ENCODE measurements around the gene CTF1.

CTF1 gene

DNA sequence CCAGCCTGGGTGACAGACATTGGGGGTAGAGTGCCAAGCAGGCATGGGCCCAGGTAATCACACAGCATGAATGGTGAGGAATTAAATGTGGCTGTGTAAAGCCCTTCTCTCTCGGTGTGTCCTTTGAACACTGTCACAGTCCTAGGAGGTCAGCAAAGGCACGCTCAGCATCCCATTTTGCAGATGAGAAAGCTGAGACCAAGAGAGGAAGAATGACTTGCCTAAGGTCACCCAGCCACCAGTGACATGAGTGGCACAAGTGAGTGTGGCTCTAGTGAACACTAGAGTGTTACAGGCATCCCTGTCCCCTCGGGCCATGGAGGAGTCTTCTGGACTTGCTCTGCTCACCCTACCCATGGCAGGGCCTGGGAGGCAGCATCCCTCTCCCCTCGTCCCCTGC is 10.7 kb downstream of the CTF1 start:
- Mint-ChIP-seq H3K4me1 (peaks cover 49% of the 10 kb centered on the region), H3K9me3 (peaks cover 2% of the 10 kb centered on the region), H3K27me3 (peaks cover 11% of the 10 kb centered on the region), H3K4me3 (no peak overlapping the region), H3K36me3 (peaks cover 5% of the 10 kb centered on the region), H3K27ac (no peak overlapping the region)
- no peak for DNase-seq
- CTCF ChIA-PET, result interaction anchor here (0.8 to 3.1 kb wide), 2 partner anchors 15 to 63 kb away, joined by 3 to 20 read pairs; no protein-coding TSS in a partner anchor

DNA sequence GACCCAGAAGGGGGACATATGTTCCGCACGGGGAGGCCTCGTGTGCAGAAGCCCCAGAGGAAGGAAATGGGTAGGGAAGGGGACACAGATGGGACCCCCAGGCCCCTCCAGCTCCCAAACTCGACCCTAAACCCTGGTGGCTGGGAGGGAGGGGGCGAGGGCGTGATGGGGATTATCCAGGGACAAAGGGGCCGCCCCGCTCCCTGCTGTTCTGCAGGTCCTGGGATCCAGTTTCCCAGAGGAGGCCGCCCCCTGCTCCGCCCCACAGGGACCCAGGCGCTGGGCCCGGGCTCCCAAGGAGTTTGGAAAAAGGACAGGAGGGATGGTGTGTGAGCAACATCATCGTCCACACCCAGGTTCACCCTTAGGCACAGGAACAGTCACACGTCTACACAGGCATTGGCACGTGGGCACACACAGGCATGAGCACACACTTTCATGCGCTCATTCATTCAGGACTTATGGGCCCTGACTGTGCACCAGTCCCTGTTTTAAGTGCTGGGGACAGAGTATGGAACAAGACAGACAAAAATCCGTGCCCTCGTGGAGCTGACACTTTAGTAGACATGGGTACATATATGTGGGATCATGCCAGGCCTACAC is 14.1 kb downstream of the CTF1 start:
- no peak overlapping the region for H3K4me3 Mint-ChIP-seq
- no peaks in the 10 kb centered on the region for H3K9me3 Mint-ChIP-seq
- peaks cover 23% of the 10 kb centered on the region for H3K4me1 Mint-ChIP-seq
- no peak for DNase-seq
- peaks cover 15% of the 10 kb centered on the region for H3K27me3 Mint-ChIP-seq
- H3K27ac Mint-ChIP-seq, result no peak overlapping the region
- CTCF ChIA-PET, result no interaction called here
- H3K36me3 Mint-ChIP-seq, result no peaks in the 10 kb centered on the region

DNA sequence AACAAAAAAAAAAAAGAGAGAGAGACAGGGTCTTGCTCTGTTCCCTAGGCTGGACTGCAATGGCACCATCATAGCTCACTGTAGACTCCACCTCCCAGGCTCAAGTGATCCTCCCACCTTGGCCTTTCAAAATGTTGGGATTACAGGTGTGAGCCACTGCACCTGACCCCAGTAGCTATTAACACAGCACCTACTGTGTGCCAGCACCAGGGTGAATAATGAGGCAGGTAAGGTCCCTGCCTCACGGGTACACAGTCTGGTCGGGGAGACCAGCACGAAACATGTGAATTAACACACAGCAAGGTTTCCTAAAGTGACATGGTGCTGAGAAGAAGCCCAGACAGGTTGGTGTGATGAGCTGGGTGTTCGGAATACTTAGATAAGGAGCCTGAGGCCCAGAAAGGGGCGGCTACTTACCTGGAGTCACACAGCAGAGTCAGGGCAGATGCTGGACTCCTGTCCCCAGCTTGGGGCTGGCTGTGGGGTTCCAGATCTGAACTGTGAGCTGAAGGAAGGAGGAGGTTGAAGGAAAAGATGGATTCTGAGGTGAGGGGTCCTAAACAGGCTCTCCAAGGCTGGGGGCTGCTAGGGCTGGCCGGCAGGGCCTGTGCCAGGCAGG is 16.5 kb downstream of the CTF1 start:
- Mint-ChIP-seq H3K27ac (no peak overlapping the region), H3K4me3 (no peak overlapping the region), H3K27me3 (peaks cover 26% of the 10 kb centered on the region), H3K36me3 (no peaks in the 10 kb centered on the region), H3K4me1 (peaks cover 8% of the 10 kb centered on the region), H3K9me3 (no peaks in the 10 kb centered on the region)
- CTCF ChIA-PET, result interaction anchor here (0.8 to 1.8 kb wide), 3 partner anchors 11 to 68 kb away, joined by 3 to 9 read pairs (median 4); no protein-coding TSS in a partner anchor
- no peak for DNase-seq

DNA sequence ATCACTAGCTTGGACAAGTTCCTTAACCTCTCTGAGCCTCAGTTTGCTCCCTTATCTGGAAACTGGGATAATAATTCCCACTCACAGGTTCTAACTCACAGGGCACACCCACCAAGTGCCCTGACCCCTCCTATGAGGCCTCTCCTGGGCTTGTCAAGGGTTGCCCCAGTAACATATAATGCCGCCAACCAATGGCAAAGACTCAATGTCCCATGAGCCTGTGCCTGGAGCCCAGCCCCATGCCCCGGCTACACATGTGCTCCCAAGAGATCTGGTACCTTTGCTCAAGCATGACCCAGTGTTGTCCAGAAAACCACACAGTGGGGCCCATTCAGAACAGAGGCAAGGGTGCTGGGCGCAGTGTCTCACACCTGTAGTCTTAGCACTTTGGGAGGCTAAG is 18.4 kb downstream of the CTF1 start:
- DNase-seq, result no peak
- Mint-ChIP-seq H3K27ac (no peak overlapping the region), H3K9me3 (no peaks in the 10 kb centered on the region), H3K27me3 (peaks cover 28% of the 10 kb centered on the region), H3K36me3 (no peaks in the 10 kb centered on the region), H3K4me1 (no peaks in the 10 kb centered on the region), H3K4me3 (no peak overlapping the region)
- CTCF ChIA-PET, result no interaction called here

DNA sequence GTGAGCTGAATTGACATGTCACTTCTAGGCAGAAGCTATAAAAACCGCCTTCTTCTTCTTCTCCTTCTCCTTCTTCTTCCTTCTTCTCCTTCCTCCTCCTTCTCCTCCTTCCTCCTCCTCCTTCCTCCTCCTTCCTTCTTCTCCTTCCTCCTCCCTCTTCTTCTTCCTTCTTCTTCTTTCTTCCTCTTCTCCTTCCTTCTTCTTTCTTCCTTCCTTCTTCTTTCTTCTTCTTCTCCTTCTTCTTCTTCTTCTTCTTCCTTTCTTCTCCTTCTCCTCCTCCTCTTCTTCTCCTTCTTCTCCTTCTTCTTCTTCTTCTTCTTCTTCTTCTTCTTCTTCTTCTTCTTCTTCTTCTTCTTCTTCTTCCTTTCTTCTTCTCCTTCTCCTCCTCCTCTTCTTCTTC is 22.2 kb downstream of the CTF1 start:
- Mint-ChIP-seq H3K4me1 (peaks cover 15% of the 10 kb centered on the region), H3K27ac (no peak overlapping the region), H3K4me3 (no peak overlapping the region), H3K9me3 (no peaks in the 10 kb centered on the region), H3K27me3 (peaks cover 17% of the 10 kb centered on the region), H3K36me3 (no peaks in the 10 kb centered on the region)
- DNase-seq, result no peak
- CTCF ChIA-PET, result interaction anchor here (1.0 to 4.8 kb wide), 3 partner anchors 17 to 80 kb away, joined by 3 to 71 read pairs (median 13); no protein-coding TSS in a partner anchor

DNA sequence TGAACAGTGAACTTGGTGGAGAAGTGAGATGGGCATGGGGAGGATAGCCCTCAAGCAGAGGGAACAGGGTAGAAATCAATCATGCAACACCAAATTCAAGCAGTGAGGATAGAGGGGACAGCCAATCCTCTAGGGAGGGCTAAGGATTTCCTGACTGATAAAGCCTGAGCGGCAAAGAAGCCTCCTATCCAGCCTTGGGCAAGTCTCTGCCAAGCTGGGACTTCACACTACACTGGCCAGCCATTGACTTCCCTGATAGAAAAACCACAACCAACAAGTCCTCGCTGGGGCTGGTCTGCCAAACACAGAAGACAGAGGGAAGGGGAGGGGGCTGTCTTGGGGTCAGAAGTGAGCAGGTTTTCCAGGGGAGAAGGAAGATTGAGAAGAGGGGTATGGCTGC is 24.5 kb downstream of the CTF1 start:
- no peak for DNase-seq
- Mint-ChIP-seq H3K27ac (no peak overlapping the region), H3K27me3 (peaks cover 17% of the 10 kb centered on the region), H3K9me3 (no peaks in the 10 kb centered on the region), H3K36me3 (peaks cover under 1% of the 10 kb centered on the region), H3K4me1 (peaks cover 23% of the 10 kb centered on the region), H3K4me3 (peak overlapping the region; percentile 100)
- CTCF ChIA-PET, result interaction anchor here (0.8 to 4.8 kb wide), 4 partner anchors 19 to 138 kb away, joined by 3 to 71 read pairs (median 8); no protein-coding TSS in a partner anchor

DNA sequence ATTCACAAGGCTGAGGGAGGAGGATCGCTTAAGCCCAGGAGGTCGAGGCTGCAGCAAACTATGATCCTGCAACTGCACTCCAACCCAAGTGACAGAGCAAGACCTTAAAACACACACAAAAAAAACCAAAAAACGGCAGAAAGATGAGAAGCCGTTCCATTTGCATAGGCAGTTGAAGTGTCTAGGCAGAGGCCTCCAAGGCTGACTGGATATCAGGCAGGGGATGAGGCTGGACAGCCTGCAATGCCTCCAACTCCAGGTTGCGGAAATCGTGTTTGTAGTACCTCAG is 25.0 kb downstream of the CTF1 start:
- Mint-ChIP-seq H3K27ac (peak overlapping the region; percentile 100), H3K4me1 (peaks cover 28% of the 10 kb centered on the region), H3K36me3 (peaks cover 3% of the 10 kb centered on the region)

DNA sequence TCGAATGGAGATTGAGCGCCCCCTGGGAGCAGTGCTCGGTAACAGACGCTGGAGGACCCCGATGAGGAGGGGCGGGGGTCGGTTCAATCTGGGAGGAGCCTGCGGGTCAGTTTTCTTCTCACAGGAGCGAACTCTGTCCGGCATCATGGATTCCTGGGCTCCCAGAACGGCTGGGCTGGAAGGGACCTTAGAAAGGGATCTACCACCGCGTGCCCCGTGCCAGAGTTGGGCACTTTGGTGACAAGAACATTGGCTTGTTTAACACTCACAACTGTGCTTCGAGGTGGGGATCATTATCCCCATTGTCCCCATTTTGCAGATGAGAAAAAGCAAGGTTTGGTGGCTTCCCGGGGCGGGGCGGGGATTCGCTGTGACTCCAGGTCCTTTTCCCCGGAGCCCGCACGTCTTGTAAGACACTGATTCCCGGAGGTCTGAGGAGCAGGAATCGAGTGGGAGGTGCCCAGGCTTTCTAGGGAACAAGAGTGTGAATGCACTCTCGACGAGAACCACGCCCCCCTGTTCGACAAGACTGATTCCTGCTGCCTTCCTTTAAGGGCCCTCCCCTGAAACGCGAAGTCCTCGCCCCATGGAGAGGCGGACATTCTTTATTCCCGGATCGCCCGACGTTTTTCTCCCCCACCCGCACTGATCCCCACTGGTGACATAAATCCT is 25.5 kb downstream of the CTF1 start:
- Mint-ChIP-seq H3K36me3 (peaks cover 3% of the 10 kb centered on the region), H3K9me3 (no peaks in the 10 kb centered on the region), H3K4me3 (peak overlapping the region; percentile 100), H3K4me1 (peaks cover 32% of the 10 kb centered on the region), H3K27me3 (peaks cover 13% of the 10 kb centered on the region), H3K27ac (peak overlapping the region; percentile 100)
- peak; percentile 93 for DNase-seq
- CTCF ChIA-PET, result interaction anchor here (0.5 to 4.8 kb wide), 5 partner anchors 21 to 77 kb away, joined by 3 to 71 read pairs (median 3); no protein-coding TSS in a partner anchor

More for the DNA sequence above, 25.0 kb downstream of the CTF1 start:
- DNase-seq, result no peak
- Mint-ChIP-seq H3K4me3 (peak overlapping the region; percentile 100), H3K27me3 (peaks cover 13% of the 10 kb centered on the region), H3K9me3 (no peaks in the 10 kb centered on the region)
- CTCF ChIA-PET, result interaction anchor here (1.0 to 4.8 kb wide), 3 partner anchors 20 to 139 kb away, joined by 3 to 71 read pairs (median 13); no protein-coding TSS in a partner anchor

DNA sequence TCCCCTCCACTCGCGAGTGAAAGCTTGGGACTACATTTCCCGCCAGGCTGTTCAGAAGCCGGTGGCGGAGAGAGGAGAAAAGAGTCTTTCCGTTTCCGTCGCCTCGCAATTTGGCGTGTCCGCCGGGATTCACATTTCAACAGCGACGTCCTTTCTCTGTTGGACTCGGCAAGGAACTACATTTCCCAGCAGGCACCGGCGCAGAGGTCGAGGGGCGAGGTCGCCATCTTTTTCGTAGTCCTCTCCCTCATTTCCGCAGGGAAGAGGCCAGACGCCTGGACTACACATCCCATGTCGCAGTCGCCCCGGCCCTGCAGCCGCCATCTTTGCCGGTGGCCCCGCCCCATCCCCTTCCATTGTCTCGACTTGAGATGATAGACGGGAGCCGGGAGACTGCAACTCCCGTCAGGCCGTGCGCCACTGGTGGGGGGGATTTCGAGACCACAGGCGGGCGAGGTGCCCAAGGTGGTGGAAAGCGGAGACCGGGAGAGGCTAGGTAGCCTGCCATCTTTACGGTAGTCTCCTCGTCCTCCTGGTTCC is 26.1 kb downstream of the CTF1 start:
- Mint-ChIP-seq H3K36me3 (peaks cover 3% of the 10 kb centered on the region), H3K27ac (peak overlapping the region; percentile 100), H3K9me3 (no peaks in the 10 kb centered on the region), H3K27me3 (peaks cover 8% of the 10 kb centered on the region), H3K4me1 (peaks cover 32% of the 10 kb centered on the region), H3K4me3 (peak overlapping the region; percentile 100)
- CTCF ChIA-PET, result interaction anchor here (0.5 to 1.0 kb wide), 4 partner anchors 22 to 78 kb away, joined by 3 to 5 read pairs (median 3); no protein-coding TSS in a partner anchor
- DNase-seq, result peak; percentile 100

DNA sequence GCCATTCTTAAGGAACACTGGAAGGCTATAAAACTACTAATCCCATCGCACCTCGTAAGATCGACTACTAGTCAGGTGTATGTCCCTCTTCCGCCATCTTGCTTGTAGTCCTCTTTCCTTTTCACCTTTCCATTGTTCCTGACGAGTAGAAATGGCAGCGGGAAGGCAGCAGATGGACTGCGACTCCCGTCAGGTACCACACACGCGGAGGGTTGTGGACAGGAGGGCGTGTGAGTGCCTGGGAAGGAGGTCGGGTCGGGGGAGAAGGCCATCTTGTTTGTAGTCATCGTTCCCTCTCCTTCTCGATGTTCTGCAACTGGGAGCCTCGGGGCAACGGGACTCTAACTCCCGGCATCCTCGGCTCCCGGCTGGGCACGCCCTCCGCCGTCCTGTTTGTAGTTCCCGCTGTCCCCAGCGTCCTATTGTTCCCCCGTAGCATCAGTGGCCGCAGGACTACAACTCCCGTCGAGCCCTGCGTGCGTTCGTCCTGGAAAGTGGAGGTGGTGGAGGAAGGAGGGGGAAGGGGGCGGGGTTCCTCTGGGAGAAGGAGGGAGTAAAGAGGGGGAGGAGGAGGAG is 26.6 kb downstream of the CTF1 start:
- Mint-ChIP-seq H3K9me3 (no peaks in the 10 kb centered on the region), H3K36me3 (peaks cover 5% of the 10 kb centered on the region), H3K4me3 (peak overlapping the region; percentile 100), H3K27me3 (peaks cover 6% of the 10 kb centered on the region), H3K4me1 (peaks cover 35% of the 10 kb centered on the region), H3K27ac (peak overlapping the region; percentile 100)
- CTCF ChIA-PET, result no interaction called here
- DNase-seq, result peak; percentile 99

DNA sequence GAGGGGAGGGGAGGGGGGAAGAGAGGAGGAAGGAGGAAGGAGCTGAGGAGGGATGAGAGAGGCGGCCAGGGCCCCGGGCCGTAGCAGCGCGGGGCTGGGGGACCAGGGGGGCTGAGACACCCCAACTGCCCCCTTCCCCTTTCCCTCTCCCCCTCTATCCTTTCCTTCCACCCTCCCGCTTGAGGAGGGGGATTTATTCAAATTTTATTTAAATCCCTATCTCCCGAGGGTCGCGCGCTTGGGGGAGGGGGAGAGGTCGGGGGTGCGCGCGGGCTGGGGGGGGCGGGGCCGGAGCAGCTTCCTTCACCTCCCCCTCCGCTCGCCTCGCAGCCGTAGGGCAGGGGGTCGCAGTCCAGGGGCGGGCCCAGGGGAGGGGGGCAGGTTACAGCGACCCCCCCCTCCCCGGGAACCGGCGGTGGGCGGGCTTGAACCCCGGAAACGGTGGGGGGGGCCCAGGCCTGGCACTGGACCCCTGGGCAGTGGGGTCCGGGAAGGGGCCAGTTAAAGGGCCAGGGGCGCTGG is 27.2 kb downstream of the CTF1 start, which contains the start of gene FBXL19:
FBXL19 (plus strand) TSS at position 19 of the 522 bp plus-strand sequence. CDS start 2,183 bp downstream, outside the sequence.
- Mint-ChIP-seq H3K27ac (peak within 1 kb of the TSS; percentile 100), H3K36me3 (peaks cover 6% of the 10 kb centered on the region), H3K9me3 (no peaks in the 10 kb centered on the region), H3K4me1 (peaks cover 36% of the 10 kb centered on the region), H3K4me3 (peak within 1 kb of the TSS; percentile 100), H3K27me3 (peaks cover 3% of the 10 kb centered on the region)
- DNase-seq, result peak; percentile 60
- CTCF ChIA-PET, result no interaction called here

DNA sequence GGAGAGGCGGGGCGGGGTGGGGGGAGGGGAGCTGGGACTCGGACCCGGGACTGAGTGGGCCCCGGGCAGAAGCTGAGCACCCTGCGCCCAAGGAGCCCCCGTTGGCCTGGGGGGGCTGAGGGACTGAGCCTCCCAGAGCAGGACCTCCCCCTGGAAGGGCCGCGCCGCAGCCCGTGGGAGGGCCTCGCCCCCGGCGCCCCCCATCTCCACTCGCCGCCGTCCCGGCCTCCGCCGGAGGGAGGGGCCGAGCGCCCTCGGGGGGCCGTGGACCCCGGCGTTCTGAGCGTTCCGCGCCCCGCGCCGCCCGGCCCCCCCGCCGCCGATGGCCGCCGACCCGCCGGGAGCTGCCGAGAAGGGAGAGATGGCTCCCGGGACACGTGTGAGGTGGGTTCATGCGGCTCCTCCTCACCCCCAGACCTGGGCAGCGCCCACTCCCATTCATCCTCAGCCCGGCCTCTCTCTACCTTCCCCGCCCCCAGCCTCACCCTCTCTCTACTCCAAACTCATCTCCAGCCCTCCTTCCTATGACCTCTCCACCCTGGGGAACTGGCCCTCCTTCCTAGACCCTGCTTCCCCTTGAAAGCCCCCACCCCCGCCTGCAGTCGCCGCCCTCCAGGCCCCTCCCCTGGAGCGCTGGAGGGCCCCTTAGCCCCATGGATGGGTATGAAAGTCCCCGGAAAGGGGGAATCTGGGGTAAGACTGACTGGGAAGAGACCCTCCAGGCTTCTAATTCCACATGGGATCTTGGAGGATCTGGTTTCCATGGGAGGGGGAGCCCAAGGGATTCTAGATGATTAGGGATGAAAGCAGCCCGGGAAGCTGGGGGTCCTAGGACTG is 27.9 kb downstream of the CTF1 start:
- Mint-ChIP-seq H3K27me3 (no peaks in the 10 kb centered on the region), H3K27ac (no peak overlapping the region), H3K9me3 (no peaks in the 10 kb centered on the region), H3K4me3 (peak overlapping the region; percentile 74), H3K4me1 (peaks cover 36% of the 10 kb centered on the region), H3K36me3 (peaks cover 6% of the 10 kb centered on the region)
- DNase-seq, result peak; percentile 44
- CTCF ChIA-PET, result interaction anchor here (1.3 to 3.6 kb wide), 2 partner anchors 11 to 18 kb away, joined by 3 to 16 read pairs; no protein-coding TSS in a partner anchor

Data from activated naive CD4-positive, alpha-beta T cell treated with anti-CD3 and anti-CD28 coated beads, Interleukin-2, amount 10 ng/mL, durations not matched to agents 7 days and 5 days (primary cell).